ENCODE results near the gene SIL1.

SIL1 gene

GRCh38 chr5:139157556-139157955 is 40.6 kb downstream of the SIL1 start:
- Histone ChIP-seq H4K91ac (ENCODE audit: low read length) (no peak overlapping the region), H2AFZ (ENCODE audit: low read depth, low read length) (no peak overlapping the region), H2BK15ac (ENCODE audit: low read depth, poor library complexity, severe bottlenecking) (no peak overlapping the region), H3K4me1 (ENCODE audit: control insufficient read depth, insufficient read depth, low read depth, low read length) (no peaks in the 10 kb centered on the region), H2AK5ac (ENCODE audit: low read length, severe bottlenecking) (no peak overlapping the region), H3K9me3 (ENCODE audit: control insufficient read depth, low read length) (no peaks in the 10 kb centered on the region), H2BK5ac (ENCODE audit: low read depth, low read length, poor library complexity, severe bottlenecking) (no peak overlapping the region), H4K8ac (ENCODE audit: low read length) (no peak overlapping the region), H3K14ac (ENCODE audit: low read length in 2 of 2) (no peak overlapping the region), H3K27me3 (ENCODE audit: control insufficient read depth in 1 of 2, insufficient read depth in 1 of 2, low read length in 2 of 2) (no peaks in the 10 kb centered on the region), H3K4ac (ENCODE audit: low read depth in 1 of 2, low read length in 2 of 2) (no peak overlapping the region), H2BK12ac (ENCODE audit: low read length in 2 of 2) (no peak overlapping the region), H3K18ac (ENCODE audit: low read depth in 1 of 2, low read length in 2 of 2) (no peak overlapping the region), H3K79me1 (replicated peaks; ENCODE audit: low read length, poor library complexity, severe bottlenecking) (peaks cover 18% of the 10 kb centered on the region), H3K23ac (ENCODE audit: low read length in 2 of 2) (no peak overlapping the region), H3K36me3 (ENCODE audit: control insufficient read depth in 1 of 2, insufficient read depth in 2 of 2, low read depth in 1 of 2, low read length in 2 of 2) (peaks cover 0 to 2% of the 10 kb centered on the region in 2 experiments), H3K9ac (ENCODE audit: low read length) (no peak overlapping the region), H3K4me3 (ENCODE audit: insufficient read depth in 1 of 2, low read depth in 1 of 2, low read length in 2 of 2) (no peak overlapping the region), H2BK120ac (ENCODE audit: low read depth, low read length) (no peak overlapping the region), H3K4me2 (ENCODE audit: low read length, poor library complexity, severe bottlenecking) (no peak overlapping the region), H3K27ac (ENCODE audit: low read length, poor library complexity, severe bottlenecking) (no peak overlapping the region)
- DNase-seq = no peak

DNA sequence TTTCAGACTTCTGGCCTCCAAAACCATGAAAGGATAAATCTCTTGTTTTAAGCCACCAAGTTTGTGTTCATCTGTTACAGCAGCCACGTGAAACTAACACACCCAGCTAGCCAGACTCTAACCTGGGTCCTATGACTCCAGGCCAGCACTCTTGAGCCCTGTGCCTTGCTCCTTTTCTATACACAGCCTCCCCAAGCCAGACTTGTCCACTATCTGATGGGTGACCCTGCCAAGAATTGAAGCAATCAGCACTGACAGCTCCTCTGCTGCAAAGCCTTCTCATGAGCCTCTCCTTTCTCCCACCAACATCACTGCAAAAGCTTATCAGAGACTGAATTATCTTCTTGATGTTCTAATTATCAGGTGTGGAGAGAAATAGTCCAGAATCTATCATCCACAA is 41.4 kb downstream of the SIL1 start:
- Histone ChIP-seq H4K91ac (ENCODE audit: low read length) (no peak overlapping the region), H3K4me2 (ENCODE audit: low read length, poor library complexity, severe bottlenecking) (no peak overlapping the region), H3K14ac (ENCODE audit: low read length in 2 of 2) (no peak overlapping the region), H3K23ac (ENCODE audit: low read length in 2 of 2) (no peak overlapping the region), H3K36me3 (ENCODE audit: control insufficient read depth in 1 of 2, insufficient read depth in 2 of 2, low read depth in 1 of 2, low read length in 2 of 2) (peaks cover 0 to 2% of the 10 kb centered on the region in 2 experiments), H2BK15ac (ENCODE audit: low read depth, poor library complexity, severe bottlenecking) (no peak overlapping the region), H3K4me3 (ENCODE audit: insufficient read depth in 1 of 2, low read depth in 1 of 2, low read length in 2 of 2) (no peak overlapping the region), H3K27me3 (ENCODE audit: control insufficient read depth in 1 of 2, insufficient read depth in 1 of 2, low read length in 2 of 2) (no peaks in the 10 kb centered on the region), H2AK5ac (ENCODE audit: low read length, severe bottlenecking) (no peak overlapping the region), H4K8ac (ENCODE audit: low read length) (no peak overlapping the region), H3K4me1 (ENCODE audit: control insufficient read depth, insufficient read depth, low read depth, low read length) (no peaks in the 10 kb centered on the region), H2AFZ (ENCODE audit: low read depth, low read length) (no peak overlapping the region), H3K9me3 (ENCODE audit: control insufficient read depth, low read length) (no peaks in the 10 kb centered on the region), H2BK120ac (ENCODE audit: low read depth, low read length) (no peak overlapping the region), H2BK5ac (ENCODE audit: low read depth, low read length, poor library complexity, severe bottlenecking) (no peak overlapping the region), H3K79me1 (replicated peaks; ENCODE audit: low read length, poor library complexity, severe bottlenecking) (peaks cover 20% of the 10 kb centered on the region), H3K18ac (ENCODE audit: low read depth in 1 of 2, low read length in 2 of 2) (no peak overlapping the region), H3K4ac (ENCODE audit: low read depth in 1 of 2, low read length in 2 of 2) (no peak overlapping the region), H2BK12ac (ENCODE audit: low read length in 2 of 2) (no peak overlapping the region), H3K27ac (ENCODE audit: low read length, poor library complexity, severe bottlenecking) (no peak overlapping the region), H3K9ac (ENCODE audit: low read length) (no peak overlapping the region)
- 80% methylated on average over 1 of the region's 1 CpG for WGBS
- no peak for DNase-seq

GRCh38 chr5:139155333-139155732 is 42.8 kb downstream of the SIL1 start:
- H3K9me3 ChIP-seq (ENCODE audit: control insufficient read depth, low read length) = no peaks in the 10 kb centered on the region
- H3K36me3 ChIP-seq (ENCODE audit: control insufficient read depth in 1 of 2, insufficient read depth in 2 of 2, low read depth in 1 of 2, low read length in 2 of 2) = peaks cover 0 to 2% of the 10 kb centered on the region in 2 experiments
- 95% methylated on average over 2 of the region's 5 CpGs for WGBS
- no peak for DNase-seq
- H3K23ac ChIP-seq (ENCODE audit: low read length in 2 of 2) = no peak overlapping the region
- no peak overlapping the region for H2BK15ac ChIP-seq (ENCODE audit: low read depth, poor library complexity, severe bottlenecking)
- H3K27ac ChIP-seq (ENCODE audit: low read length, poor library complexity, severe bottlenecking) = no peak overlapping the region
- H3K4me3 ChIP-seq (ENCODE audit: insufficient read depth in 1 of 2, low read depth in 1 of 2, low read length in 2 of 2) = no peak overlapping the region
- no peak overlapping the region for H2BK120ac ChIP-seq (ENCODE audit: low read depth, low read length)
- H4K91ac ChIP-seq (ENCODE audit: low read length) = no peak overlapping the region
- no peak overlapping the region for H2BK5ac ChIP-seq (ENCODE audit: low read depth, low read length, poor library complexity, severe bottlenecking)
- no peaks in the 10 kb centered on the region for H3K27me3 ChIP-seq (ENCODE audit: control insufficient read depth in 1 of 2, insufficient read depth in 1 of 2, low read length in 2 of 2)
- no peak overlapping the region for H3K4me2 ChIP-seq (ENCODE audit: low read length, poor library complexity, severe bottlenecking)
- H2AK5ac ChIP-seq (ENCODE audit: low read length, severe bottlenecking) = no peak overlapping the region
- H3K9ac ChIP-seq (ENCODE audit: low read length) = no peak overlapping the region
- H3K79me1 ChIP-seq (replicated peaks; ENCODE audit: low read length, poor library complexity, severe bottlenecking) = peaks cover 26% of the 10 kb centered on the region
- no peak overlapping the region for H3K4ac ChIP-seq (ENCODE audit: low read depth in 1 of 2, low read length in 2 of 2)
- H3K4me1 ChIP-seq (ENCODE audit: control insufficient read depth, insufficient read depth, low read depth, low read length) = no peaks in the 10 kb centered on the region
- H4K8ac ChIP-seq (ENCODE audit: low read length) = no peak overlapping the region
- no peak overlapping the region for H2BK12ac ChIP-seq (ENCODE audit: low read length in 2 of 2)
- H3K14ac ChIP-seq (ENCODE audit: low read length in 2 of 2) = no peak overlapping the region
- H2AFZ ChIP-seq (ENCODE audit: low read depth, low read length) = no peak overlapping the region
- H3K18ac ChIP-seq (ENCODE audit: low read depth in 1 of 2, low read length in 2 of 2) = no peak overlapping the region

DNA sequence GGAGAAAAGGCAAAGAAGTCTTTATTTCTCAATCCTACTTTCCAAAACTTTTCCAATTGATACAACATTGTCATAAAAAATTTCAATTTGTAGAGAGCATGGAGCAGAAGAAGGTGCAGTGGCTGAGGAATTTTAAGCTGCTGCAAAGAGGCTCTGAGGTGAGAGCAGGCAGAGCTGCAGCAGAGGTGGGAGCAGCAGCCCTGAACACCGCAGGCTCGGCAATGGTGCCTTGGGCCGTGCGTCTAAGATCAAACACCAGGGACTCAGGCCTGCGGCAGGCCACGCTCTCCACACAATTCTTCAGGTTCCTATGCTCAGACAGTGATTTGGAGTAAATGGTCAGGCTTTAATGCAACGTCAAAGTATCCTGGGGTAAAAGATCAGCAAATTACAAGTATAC is 46.3 kb downstream of the SIL1 start:
- no peak overlapping the region for H2BK12ac ChIP-seq (ENCODE audit: low read length in 2 of 2)
- no peak overlapping the region for H2AFZ ChIP-seq (ENCODE audit: low read depth, low read length)
- H3K9me3 ChIP-seq (ENCODE audit: control insufficient read depth, low read length) = no peaks in the 10 kb centered on the region
- no peaks in the 10 kb centered on the region for H3K27me3 ChIP-seq (ENCODE audit: control insufficient read depth in 1 of 2, insufficient read depth in 1 of 2, low read length in 2 of 2)
- DNase-seq = no peak
- H2BK120ac ChIP-seq (ENCODE audit: low read depth, low read length) = no peak overlapping the region
- H3K4me1 ChIP-seq (ENCODE audit: control insufficient read depth, insufficient read depth, low read depth, low read length) = peaks cover 3% of the 10 kb centered on the region
- no peak overlapping the region for H4K91ac ChIP-seq (ENCODE audit: low read length)
- no peak overlapping the region for H3K27ac ChIP-seq (ENCODE audit: low read length, poor library complexity, severe bottlenecking)
- no peak overlapping the region for H3K4me2 ChIP-seq (ENCODE audit: low read length, poor library complexity, severe bottlenecking)
- peaks cover 0 to 2% of the 10 kb centered on the region in 2 experiments for H3K36me3 ChIP-seq (ENCODE audit: control insufficient read depth in 1 of 2, insufficient read depth in 2 of 2, low read depth in 1 of 2, low read length in 2 of 2)
- WGBS = 96% methylated on average over 6 of the region's 7 CpGs
- H3K79me1 ChIP-seq (replicated peaks; ENCODE audit: low read length, poor library complexity, severe bottlenecking) = peaks cover 42% of the 10 kb centered on the region
- no peak overlapping the region for H2BK5ac ChIP-seq (ENCODE audit: low read depth, low read length, poor library complexity, severe bottlenecking)
- no peak overlapping the region for H3K14ac ChIP-seq (ENCODE audit: low read length in 2 of 2)
- no peak overlapping the region for H2BK15ac ChIP-seq (ENCODE audit: low read depth, poor library complexity, severe bottlenecking)
- no peak overlapping the region for H4K8ac ChIP-seq (ENCODE audit: low read length)
- H3K4ac ChIP-seq (ENCODE audit: low read depth in 1 of 2, low read length in 2 of 2) = no peak overlapping the region
- H3K18ac ChIP-seq (ENCODE audit: low read depth in 1 of 2, low read length in 2 of 2) = no peak overlapping the region
- H2AK5ac ChIP-seq (ENCODE audit: low read length, severe bottlenecking) = no peak overlapping the region
- H3K9ac ChIP-seq (ENCODE audit: low read length) = no peak overlapping the region
- H3K4me3 ChIP-seq (ENCODE audit: insufficient read depth in 1 of 2, low read depth in 1 of 2, low read length in 2 of 2) = no peak overlapping the region
- no peak overlapping the region for H3K23ac ChIP-seq (ENCODE audit: low read length in 2 of 2)

All from mesenchymal stem cell (in vitro differentiated cells and primary cell).